Tibial nerve (tissue), 3 donors: Measurements from ENCODE around the gene CEP104.

Experiments used
- POLR2A ChIP-seq, 2 donors: fragments of 450-650 bp; IDR thresholded peaks; one replicate each; pipeline ENCODE4 v1.6.1; 2017; ENCODE audit warnings: antibody characterized with exemption in 2 of 2, mild to moderate bottlenecking in 2 of 2, moderate library complexity in 2 of 2
- TF ChIP-seq, protein P1 (sequence below), 5 experiments: fragments of 200-600 bp in 3 of 5; fragments of 450-650 bp in 2 of 5; sonication (generic) in 3 of 5; IDR thresholded peaks; one replicate each; pipeline ENCODE4 v1.5.1; 2016 to 2019; ENCODE audit warnings: antibody characterized with exemption in 5 of 5, mild to moderate bottlenecking in 3 of 5, moderate library complexity in 2 of 5

DNA sequence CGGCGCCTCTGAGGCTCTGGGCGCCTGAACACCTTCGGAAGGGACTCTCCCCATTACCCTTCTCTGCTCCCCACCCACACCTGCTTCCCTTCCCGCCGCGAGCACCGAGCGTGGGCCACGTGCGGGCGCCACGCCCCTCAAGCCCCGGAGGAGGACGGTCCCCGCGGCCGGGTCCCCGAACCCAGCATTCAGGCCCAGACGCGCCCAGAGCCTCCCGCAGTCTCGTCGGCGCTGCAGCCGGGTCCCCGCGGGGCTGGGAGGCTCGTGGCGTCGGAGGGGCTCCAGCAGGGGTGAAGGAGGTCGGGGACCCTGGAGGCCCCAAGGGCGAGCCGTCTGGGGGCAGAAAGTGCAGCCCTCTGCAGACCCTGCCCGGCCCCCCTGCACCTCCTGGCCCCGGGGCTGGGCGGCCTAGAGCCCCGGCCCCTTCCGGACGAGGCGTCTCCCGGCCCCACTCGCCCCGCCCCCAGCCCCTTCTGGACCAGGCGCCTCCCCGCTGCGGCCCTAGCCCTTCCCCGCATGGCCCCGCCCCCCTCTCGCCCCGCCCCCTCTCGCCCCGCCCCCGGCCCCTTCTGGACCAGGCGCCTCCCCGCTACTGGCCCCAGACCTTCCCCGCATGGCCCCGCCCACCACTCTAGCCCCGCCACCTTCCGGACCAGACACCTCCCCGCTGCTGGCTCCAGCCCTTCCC is 84.8 kb downstream of the CEP104 start:
- TF ChIP-seq POLR2A (IDR thresholded peaks at IDR 0.05): peak in 1 of 2 donors; percentile 22
- TF ChIP-seq, protein P1, sequence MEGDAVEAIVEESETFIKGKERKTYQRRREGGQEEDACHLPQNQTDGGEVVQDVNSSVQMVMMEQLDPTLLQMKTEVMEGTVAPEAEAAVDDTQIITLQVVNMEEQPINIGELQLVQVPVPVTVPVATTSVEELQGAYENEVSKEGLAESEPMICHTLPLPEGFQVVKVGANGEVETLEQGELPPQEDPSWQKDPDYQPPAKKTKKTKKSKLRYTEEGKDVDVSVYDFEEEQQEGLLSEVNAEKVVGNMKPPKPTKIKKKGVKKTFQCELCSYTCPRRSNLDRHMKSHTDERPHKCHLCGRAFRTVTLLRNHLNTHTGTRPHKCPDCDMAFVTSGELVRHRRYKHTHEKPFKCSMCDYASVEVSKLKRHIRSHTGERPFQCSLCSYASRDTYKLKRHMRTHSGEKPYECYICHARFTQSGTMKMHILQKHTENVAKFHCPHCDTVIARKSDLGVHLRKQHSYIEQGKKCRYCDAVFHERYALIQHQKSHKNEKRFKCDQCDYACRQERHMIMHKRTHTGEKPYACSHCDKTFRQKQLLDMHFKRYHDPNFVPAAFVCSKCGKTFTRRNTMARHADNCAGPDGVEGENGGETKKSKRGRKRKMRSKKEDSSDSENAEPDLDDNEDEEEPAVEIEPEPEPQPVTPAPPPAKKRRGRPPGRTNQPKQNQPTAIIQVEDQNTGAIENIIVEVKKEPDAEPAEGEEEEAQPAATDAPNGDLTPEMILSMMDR (IDR thresholded peaks at IDR 0.05): no peak
